HG03045 (cell line): ENCODE results near the gene KHK.
A peak's percentile ranks its signal among the peaks of the same experiment; 100 is the strongest.

ENCODE experiments used
- ATAC-seq: cut with Tn5 transposase; IDR thresholded peaks from one replicate; pipeline ENCODE4 v1.9.1; 2021; ENCODE audit warnings: mild to moderate bottlenecking, moderate library complexity; ENCODE audit not compliant: unreplicated experiment

Gene KHK

DNA sequence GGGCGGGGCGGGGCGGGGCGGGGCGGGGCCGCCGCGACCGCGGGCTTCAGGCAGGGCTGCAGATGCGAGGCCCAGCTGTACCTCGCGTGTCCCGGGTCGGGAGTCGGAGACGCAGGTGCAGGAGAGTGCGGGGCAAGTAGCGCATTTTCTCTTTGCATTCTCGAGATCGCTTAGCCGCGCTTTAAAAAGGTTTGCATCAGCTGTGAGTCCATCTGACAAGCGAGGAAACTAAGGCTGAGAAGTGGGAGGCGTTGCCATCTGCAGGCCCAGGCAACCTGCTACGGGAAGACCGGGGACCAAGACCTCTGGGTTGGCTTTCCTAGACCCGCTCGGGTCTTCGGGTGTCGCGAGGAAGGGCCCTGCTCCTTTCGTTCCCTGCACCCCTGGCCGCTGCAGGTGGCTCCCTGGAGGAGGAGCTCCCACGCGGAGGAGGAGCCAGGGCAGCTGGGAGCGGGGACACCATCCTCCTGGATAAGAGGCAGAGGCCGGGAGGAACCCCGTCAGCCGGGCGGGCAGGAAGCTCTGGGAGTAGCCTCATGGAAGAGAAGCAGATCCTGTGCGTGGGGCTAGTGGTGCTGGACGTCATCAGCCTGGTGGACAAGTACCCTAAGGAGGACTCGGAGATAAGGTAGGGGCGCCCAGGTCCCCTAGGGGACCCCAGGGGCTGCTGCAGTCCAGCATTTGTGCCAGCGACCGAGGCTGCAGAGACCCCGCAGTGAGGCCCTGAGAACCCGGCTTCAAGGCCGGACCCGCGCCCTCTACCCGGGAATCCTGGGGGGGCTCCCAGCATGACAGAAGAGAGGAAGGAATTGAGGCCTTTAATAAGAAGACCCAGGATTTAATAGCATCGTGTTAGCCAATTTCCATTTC, at the start of gene KHK:
Gene KHK (plus strand): TSS at position 49 of the 870 bp plus-strand sequence. CDS start 488 bp downstream, at position 537.
- peak; percentile 14 for ATAC-seq

DNA sequence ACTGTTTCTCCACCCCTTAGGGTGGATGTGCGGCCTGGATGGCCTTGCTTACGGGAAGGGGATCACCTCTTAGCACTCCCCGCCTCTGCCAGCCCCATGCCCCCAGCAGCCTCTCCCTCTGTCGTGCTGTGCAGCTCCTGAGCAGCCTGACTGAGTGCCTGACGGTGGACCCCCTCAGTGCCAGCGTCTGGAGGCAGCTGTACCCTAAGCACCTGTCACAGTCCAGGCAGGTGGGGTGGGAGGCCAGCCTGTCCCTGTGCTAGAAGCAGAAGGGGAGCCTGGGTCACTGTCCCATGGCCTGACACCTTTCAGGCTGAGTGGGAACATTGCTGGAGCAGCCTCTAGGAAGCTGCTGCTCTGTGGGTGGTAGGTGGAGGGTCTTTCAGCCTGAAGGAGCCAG, 48.6 kb upstream of the KHK start:
- ATAC-seq: no peak

DNA sequence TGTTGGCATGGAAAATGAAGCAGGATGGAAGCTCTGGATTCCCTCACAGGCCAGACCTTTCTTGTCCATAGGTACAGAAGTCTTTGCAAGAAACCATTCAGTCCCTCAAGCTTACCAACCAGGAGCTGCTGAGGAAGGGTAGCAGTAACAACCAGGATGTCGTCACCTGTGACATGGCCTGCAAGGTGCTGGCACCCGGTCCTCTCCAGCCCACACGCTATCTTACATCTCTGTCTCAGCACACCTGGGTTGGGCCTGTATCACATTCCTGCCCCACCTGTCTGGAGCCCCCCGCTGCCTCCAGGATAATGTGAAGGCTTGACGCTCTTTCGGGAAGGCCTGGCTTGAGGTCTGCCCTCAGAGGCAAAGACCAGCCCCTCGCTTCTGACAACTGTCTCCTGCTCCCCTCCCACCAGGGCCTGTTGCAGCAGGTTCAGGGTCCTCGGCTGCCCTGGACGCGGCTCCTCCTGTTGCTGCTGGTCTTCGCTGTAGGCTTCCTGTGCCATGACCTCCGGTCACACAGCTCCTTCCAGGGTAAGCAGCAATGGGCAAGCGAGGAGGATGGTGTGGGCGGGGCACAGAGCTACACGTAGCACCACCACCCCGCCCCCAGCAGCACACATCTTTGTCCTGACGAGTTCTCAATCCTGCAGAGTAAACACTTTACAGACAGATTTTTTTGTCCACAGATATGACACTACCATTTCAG, 47.8 kb upstream of the KHK start:
- no peak for ATAC-seq

DNA sequence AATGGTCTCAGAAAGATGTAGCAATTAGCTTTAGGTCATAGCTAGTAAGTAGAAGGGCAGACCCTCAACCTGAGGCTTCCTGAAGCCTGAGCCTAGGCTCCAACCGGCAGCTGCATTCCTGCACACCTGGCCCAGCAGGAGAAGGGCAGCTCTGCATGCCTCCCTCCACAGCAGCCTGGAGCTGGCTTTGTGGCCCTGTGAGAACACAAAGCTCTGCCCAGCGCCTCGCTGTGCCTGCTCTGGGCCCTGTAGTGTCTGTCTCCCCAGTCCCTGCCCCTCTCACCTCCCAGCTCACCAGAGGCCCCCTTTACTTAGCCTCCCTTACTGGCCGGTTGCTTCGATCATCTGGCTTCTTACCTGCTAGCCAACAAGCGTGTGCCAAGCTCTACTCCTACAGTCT, 47.1 kb upstream of the KHK start:
- no peak for ATAC-seq

DNA sequence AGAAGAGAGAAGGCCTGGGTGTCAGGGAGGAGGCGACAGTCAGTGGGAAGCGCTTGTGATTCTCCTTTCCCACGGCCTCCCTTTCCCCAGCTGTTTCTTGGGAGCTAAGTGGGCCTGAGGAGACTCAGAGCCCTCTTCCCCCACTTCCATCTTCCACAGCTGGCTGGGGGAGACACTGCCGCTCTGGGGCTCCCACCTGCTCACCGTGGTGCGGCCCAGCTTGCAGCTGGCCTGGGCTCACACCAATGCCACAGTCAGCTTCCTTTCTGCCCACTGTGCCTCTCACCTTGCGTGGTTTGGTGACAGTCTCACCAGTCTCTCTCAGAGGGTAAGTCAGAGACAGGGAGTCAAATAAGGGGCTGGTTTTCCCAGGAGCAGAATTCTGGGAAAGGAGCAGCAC, 46.7 kb upstream of the KHK start:
- no peak for ATAC-seq

DNA sequence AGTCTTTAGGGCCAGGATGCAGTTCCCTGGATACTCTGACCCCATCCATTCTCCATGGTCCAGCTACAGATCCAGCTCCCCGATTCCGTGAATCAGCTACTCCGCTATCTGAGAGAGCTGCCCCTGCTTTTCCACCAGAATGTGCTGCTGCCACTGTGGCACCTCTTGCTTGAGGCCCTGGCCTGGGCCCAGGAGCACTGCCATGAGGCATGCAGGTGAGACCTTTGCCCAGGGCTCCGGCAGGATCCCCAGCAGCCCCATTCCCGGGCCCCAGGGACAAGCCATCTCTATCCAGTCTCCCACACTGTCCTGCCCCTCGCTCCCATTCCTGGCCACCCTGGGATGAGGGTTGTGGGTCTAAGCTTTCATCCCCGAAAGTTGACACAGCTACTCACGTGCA, 46.3 kb upstream of the KHK start:
- no peak for ATAC-seq

DNA sequence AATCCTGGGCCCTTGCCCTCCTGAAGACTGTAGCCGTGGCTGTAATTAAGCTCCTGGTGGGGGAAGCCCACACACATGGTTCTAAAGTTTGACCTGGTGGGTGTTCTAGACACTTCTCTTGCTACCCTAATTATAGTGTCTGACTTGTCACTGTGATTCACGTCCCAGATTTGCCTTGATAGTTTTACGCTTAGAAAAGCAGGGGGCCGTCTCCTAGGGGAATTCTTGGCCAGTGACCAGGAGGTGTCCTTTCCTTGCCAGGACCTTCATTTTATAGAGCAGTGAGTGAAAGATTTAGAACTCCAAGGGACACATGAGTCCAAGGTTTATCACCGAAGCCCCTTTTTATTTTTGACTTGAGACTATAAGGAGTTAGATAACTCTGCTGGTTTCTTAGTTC, 44.8 kb upstream of the KHK start:
- no peak for ATAC-seq

DNA sequence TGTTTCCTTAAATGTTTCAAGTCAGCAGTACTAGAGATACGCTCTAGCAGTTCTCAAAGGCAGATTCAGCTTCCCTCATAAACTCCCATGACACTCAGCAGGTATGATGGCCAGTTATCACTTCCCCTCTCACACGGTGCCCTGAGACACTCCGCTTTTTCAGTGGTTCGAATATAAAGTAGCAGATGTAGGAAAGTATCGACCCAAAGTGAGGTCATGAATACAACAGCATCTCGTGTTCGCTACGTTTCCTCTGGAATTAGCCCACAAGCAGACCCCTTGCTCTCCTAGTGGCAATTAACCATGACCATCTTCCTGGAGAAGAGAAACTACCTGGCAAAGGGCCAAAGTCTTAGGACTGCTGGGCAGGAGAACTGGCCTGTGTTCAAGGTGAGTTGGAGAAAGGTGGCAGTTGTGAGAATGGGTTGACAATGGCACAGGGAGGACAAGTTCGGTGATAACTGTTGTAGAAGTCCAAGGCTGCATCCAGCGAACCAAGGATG, 44.4 kb upstream of the KHK start:
- ATAC-seq: no peak

DNA sequence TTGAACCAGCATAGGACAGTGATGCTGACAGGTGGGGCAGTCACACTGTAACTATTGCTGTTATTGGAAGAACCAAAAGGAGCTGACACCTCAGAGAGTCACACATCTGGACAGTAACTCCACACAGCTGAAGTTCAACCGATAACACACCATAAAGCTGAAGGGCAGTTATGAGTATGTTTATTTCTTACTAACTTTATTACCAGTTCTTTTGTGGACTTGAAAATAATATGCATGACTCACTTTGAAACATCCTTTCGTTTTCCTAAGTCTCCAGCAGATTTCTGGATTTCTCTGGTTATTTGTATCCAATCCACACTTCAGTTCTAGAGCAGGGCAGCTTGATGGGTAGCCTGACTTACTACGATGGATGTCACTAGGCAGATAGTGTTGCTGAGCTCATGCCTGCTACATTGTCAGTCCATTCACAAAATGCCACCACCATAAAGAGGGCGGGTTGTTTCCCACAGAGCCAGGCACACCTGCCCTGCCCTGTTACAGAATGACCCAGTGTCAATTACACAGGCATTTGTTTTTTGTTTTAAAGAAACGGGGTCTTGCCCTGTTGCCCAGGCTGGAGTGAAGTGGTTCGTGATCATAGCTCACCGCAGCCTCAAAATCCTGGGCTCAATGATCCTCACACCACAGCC, 43.5 kb upstream of the KHK start:
- ATAC-seq: no peak

DNA sequence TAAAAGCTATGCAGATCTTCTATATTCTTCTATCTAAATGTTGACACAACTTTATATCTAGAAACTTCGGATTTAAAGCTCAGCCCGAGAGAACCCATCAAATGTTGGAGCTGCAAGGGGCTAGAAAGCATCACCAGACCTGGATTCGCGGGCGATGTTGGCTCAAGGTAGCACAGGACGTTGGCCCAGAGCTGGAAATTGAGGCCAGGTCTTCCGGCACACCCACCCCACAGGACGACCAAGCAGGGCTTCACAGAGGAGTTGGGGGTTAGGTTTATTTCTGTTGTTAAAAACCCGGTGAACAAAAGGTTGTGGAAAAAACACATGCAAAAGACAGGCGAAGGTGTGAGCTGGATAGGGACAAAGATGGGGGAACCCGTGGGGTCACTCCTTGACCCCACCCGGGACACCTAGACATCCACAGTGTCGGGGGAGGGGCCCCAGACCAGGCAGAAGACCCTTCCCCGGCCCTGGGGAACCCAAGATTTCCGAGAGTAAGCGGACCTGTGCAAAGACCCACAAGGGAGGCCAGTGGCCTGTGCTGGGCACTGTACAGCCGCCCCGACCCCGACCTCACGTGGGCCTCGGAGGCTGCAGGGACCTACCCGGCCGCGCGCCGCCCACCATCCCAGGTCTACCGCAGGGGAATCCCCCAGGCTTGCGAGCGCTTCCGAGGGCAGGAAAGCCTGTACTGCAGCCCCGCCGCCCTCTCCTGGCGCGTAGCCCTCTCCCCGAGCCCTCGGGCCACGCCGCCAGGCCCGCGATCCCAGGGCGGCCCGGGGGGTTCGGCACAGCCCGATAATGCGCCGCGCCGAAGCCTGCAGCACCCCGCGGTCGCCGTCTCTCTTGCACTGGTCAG, 36.9 kb upstream of the KHK start:
- ATAC-seq: peak; percentile 22

DNA sequence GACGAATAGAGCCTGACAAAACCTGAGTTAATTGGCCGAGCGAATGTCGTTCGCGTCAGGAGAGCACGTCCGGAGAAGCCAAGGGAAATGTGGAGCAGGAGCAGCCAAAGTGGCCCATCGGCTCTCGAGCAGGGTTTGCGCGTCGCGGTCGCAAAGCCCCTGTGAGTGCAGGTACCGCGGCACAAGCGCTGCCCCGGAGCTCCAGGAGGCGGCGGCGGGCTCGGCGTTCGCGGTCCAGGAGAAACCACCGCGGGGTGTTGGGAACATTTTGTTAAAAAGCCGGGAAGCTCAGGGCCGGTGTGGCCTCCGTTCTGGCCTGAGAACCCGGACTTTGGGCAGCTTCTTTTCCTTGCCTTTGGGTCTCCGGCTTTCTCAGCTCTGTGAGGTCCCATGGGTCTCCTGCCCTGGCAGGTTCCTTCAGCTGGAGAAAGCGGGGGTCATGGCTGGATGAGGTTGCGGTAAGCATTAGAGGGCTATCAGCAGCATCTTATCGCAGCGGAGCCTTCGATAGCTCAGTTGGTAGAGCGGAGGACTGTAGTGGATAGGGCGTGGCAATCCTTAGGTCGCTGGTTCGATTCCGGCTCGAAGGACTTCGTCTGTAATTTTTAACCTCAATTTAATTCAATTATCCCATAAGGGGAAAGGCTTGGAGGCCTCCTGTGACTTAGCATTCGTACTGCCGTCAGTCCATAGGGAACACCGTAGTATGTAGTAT, 36.1 kb upstream of the KHK start:
- ATAC-seq: peak; percentile 48

DNA sequence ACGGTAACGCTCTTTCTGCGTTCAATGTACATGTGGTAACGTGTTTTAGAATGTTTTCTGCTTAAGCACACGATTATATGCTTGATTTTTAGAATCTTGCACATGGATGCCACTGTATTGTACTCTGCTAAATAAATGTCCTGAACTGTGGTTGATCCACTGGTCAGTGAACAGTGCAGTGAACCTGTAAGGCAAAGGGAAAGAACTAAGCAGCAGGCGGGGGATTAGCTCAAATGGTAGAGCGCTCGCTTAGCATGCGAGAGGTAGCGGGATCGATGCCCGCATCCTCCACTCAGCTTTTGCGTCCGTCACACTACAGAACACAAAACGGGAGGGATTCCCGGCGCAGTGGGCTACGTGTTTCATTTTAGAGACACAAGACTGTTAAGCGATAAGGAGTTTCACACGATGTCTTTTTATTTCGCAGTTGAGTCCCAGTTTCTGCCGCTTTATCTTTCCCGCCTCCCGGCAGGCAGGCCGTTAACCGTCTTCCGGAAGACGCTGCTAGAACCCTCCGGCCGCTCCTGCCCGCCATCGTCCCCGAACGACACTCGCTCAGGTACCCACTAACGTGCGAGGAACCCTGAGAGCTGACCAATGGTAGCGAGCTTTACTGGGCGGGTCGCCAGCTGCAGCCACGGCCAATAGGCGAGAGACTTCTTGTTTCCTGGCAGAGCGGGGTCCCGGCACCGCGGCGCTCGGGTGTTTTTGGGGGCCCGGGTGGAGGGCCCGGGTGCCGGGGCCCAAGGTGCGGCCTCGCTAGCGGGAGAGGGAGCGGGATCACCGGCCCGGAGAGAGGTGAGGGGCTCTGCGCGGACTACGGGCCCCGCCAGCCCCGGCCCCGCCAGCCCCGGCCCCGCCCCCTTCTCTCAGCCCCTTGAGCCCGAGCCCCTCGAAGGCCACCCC, 35.3 kb upstream of the KHK start, which contains the start of gene AGBL5:
Gene AGBL5 (plus strand): TSS at position 673 of the 906 bp plus-strand sequence. CDS start 1,291 bp downstream, outside the sequence.
- peak; percentile 67 for ATAC-seq

DNA sequence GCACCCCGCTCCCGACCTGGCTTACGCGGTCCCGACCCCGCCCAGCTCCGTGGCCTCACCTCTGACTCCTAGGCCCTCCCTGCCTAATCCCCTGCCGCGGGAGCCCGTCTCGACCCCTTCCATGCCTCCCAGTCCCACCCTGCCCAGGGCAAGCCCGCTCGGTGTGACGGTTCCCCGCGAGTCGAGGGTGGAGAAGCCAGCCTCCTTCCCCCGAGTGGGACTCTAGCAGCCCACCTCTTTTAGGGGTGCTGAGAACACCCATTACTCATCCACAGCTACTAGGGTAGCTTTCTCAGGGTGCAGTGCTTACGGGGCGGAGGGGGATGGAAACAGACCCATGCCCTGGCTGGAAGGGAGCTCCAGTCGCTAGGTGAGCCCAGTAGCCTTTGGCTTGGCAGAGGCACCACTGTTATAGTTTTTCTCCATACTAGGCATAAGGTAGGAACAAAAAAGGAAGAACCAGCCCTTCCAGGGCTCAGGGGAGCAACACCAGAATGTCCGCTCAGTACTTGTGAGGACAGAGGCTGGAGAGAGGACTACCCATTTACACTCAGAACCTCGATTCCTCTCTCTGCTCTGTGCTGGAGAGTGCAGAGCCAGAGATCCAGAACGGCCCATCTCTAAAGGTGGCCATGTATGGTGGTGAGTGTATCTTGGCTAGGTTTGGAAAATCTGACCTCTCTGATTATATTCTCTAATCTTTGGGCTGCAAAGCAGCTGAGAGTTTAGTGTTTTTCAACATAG, 34.5 kb upstream of the KHK start:
- peak; percentile 4 for ATAC-seq

DNA sequence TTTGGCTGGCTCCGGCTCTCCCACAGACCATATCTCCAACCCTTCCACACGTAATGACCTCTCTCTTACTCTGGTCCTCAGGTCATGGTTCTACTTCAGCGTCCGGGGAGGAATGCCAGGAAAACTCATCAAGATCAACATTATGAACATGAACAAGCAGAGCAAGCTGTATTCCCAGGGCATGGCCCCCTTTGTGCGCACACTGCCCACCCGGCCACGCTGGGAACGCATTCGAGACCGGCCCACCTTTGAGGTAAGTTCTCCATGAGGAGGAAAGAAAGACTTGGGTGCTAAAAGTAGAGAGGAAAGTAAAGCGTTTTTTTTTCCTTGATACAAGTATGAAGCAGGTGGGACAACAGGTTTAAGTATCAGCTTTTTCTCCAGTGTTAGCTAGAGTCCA, 33.3 kb upstream of the KHK start:
- ATAC-seq: no peak

DNA sequence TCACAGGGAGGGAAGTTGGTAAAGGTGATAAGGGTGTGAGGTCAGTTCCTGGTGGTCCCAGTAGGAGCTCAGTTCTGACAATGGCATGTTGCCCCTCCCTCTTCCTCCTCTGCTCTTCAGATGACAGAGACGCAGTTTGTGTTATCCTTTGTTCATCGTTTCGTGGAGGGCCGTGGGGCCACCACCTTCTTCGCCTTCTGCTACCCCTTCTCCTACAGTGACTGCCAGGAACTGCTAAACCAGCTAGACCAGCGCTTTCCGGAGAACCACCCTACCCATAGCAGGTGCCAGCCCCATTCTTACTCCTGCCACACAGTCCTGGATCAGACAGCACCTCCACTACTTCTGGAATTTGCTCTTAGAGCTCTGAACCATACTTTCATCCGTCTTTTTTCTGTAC, 32.8 kb upstream of the KHK start:
- no peak for ATAC-seq

DNA sequence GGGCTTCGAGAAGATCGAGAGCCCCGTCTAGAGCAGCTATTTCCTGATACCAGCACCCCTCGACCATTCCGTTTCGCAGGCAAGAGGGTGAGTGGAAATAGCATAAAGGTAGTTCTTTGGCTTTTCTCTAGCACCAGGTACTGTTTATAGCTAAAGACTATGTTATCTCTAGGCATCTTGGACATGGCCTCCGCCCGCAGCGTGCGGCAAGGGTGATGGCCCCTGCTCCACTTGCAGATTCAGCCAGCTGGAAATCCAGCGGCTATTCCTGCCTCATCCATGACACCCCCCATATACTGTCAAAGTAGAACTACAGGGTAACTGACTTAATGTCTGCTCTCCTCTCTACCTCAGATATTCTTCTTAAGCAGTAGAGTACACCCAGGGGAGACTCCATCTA, 31.9 kb upstream of the KHK start:
- no peak for ATAC-seq

DNA sequence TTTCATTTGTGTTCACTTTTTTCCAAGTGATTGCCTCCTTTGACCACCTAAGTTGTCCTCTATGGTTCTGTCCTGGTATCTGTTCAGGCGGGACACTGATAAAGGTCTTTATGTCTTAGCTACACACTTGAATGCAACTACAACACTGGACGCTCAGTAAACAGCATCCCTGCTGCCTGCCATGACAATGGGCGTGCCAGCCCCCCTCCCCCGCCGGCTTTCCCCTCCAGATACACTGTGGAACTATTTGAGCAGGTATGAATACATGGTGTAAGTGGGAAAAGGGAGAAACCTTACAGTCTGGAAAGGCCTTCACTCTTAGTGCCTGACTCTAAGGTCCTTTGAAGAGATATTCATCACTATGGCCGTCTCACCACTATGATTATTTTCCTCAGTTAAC, 29.4 kb upstream of the KHK start:
- no peak for ATAC-seq

DNA sequence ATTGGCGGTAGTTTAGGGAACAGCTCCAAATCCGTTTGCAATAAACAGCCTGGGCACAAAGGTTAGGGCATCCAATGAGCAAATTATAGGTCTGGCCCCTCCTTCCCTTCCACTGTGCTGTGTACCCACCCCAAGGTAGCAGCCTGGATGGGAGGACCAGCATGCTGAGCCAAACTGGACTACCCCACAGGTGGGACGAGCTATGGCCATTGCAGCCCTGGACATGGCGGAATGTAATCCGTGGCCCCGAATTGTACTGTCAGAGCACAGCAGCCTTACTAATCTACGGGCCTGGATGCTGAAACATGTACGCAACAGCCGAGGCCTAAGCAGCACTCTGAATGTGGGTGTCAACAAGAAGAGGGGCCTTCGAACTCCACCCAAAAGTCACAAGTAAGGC, 28.4 kb upstream of the KHK start:
- ATAC-seq: no peak
